AG09309 (cell line): ENCODE results near the gene GTF2F2.

Source experiments
- DNase-seq: peaks from one replicate; pipeline ENCODE4 v3.0.0-alpha.2; 2010; ENCODE audit warnings: low read depth
- H3K4me3 ChIP-seq: 2 replicates; pipeline ENCODE4 v1.5.1; 2011; ENCODE audit warnings: mild to moderate bottlenecking, low read depth, low read length, moderate library complexity; ENCODE audit not compliant: control insufficient read depth
- TF ChIP-seq, protein P1 (sequence below): IDR thresholded peaks from 2 replicates; pipeline ENCODE4 v1.5.1; 2011; ENCODE audit warnings: mild to moderate bottlenecking, low read depth, low read length, inconsistent platforms; ENCODE audit not compliant: insufficient read depth, control insufficient read depth; ENCODE audit errors: missing control alignments

GTF2F2 gene

GRCh38 chr13:45280011-45280410 lies 159.7 kb downstream of the GTF2F2 start:
- TF ChIP-seq, protein P1, sequence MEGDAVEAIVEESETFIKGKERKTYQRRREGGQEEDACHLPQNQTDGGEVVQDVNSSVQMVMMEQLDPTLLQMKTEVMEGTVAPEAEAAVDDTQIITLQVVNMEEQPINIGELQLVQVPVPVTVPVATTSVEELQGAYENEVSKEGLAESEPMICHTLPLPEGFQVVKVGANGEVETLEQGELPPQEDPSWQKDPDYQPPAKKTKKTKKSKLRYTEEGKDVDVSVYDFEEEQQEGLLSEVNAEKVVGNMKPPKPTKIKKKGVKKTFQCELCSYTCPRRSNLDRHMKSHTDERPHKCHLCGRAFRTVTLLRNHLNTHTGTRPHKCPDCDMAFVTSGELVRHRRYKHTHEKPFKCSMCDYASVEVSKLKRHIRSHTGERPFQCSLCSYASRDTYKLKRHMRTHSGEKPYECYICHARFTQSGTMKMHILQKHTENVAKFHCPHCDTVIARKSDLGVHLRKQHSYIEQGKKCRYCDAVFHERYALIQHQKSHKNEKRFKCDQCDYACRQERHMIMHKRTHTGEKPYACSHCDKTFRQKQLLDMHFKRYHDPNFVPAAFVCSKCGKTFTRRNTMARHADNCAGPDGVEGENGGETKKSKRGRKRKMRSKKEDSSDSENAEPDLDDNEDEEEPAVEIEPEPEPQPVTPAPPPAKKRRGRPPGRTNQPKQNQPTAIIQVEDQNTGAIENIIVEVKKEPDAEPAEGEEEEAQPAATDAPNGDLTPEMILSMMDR, result no peak
- DNase-seq, result no peak
- no peak overlapping the region for H3K4me3 ChIP-seq

DNA sequence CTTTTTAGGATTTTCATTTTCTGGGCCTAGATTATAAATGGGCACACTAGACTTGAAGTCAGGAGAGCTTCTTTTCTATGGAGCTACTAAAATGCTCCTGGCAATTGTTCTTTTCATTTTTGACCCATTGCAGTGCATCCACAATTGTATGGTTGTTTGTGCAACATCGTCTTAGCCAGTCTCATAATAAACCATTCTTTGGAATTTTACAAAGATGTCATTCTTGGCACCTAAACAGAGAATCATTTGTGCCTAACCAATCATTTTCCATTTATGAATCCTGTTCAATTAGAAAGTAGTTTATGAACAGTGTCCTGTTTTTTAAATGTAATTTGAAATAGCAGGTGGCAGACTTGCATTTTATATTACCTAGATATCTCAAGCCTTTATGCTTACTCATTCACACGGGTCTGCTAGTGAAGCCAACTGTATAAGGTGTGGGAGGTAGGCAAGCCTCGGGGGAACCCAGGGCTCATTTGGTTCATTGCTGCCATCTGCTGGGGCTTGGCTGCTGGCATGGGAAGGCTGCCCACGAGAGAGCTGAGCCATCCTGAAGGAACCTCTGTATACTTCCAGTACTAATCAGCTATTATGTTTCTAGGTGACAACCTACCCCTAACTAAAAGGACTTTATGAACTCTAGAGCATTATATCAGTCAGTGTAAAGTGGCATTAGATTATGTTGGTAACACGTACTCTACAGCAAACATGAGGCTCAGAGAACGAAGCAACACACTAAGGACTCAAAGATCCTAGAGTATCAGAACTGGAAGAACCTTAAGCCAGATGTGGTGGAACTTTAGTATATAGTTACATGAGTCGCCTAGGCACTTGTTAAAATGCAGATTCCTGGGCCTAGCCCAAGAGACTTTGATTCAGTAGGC lies 160.7 kb downstream of the GTF2F2 start:
- peak; percentile 45 for DNase-seq
- TF ChIP-seq, protein P1, result peak; percentile 95
- no peak overlapping the region for H3K4me3 ChIP-seq

- TF ChIP-seq, protein P1, result no peak
- DNase-seq, result no peak
- no peak overlapping the region for H3K4me3 ChIP-seq
Observed at GRCh38 chr13:45282994-45283393, 162.7 kb downstream of the GTF2F2 start.

DNA sequence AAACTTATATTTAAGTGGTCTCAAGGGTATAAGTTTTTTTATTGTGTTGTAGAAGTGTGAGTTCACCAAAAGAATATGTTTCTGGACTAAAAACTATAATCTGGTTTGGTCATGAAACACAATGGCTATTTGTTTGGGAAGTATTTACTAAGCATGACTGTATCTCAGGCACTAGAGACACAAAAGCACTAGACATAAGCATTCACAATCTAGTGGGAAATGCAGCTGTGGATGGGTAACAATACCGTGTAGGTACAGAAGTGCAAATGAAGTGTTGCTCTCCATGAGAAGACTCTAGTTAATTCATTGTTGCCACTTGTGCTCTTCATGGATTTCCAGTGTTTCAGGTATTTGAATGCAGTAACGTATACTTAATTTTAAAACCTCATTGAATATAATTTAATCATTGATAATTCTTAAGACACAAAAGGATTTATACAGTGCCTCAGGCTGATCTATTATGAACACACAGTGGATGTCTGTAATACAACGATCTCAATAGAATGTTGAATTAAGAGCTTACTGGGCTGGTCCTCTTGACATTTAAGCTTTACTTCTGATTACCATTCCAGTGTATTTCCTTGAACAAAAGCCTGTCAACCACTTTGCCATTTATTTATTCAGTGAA lies 169.7 kb downstream of the GTF2F2 start:
- no peak overlapping the region for H3K4me3 ChIP-seq
- TF ChIP-seq, protein P1, result no peak
- DNase-seq, result no peak

- no peak for DNase-seq
- no peak overlapping the region for H3K4me3 ChIP-seq
Observed at GRCh38 chr13:45292176-45292575, 171.9 kb downstream of the GTF2F2 start.

DNA sequence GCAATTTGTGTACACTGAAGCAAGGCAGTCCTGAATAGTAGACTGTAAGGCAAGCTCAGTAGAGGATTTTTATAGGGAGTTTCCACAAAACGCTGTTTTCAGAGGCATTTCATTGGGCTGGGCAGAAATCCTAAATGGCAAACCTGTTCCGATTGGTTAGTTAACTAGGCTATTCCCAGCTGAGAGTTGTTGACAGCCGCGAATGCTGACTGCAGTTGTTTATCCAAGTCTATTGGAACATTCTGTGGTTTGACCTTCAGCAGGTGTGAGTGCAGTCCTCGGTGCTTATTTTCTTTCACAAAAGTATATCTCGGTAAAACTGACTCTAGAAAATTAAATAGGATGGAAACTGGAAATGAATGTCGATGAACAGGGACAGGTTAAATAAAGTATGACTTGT lies 175.2 kb downstream of the GTF2F2 start:
- no peak for DNase-seq
- H3K4me3 ChIP-seq, result no peak overlapping the region
- TF ChIP-seq, protein P1, result no peak

More at GRCh38 chr13:45292176-45292575, 171.9 kb downstream of the GTF2F2 start:
- TF ChIP-seq, protein P1, result no peak
